ENCODE results near the gene MRTFA. TPM values are rescaled to one million over a fixed set of nuclear protein-coding genes. Genes with fewer than 3 reads are reported as not detected.

Gene MRTFA
- total and polyA plus RNA-seq, 9 of the 15 experiments (the other 6 are each of a cell fraction or from before 2014, with no cell fraction given), result 0.84 to 21.1 (median 3.7) TPM

GRCh38 chr22:40610329-40610850, 26.1 kb downstream of the MRTFA start:
- WGBS (ENCODE audit: insufficient coverage, low coverage, missing lambda C conversion rate), result 100% methylated on average over 1 of the region's 1 CpG
- Histone ChIP-seq H4K20me1 (replicated peaks; ENCODE audit: control insufficient read depth, insufficient read depth, low read length) (no peaks in the 10 kb centered on the region), H3K27ac (ENCODE audit: extremely low read depth, low read depth, low read length) (peak overlapping the region; percentile 36; the same call in 1 of the 3 replicates), H3K9ac (ENCODE audit: insufficient read depth in 1 of 2, low read depth in 2 of 2, low read length in 2 of 2) (no peak overlapping the region; a peak in 1 of 4 replicates), H3K9me3 (replicated peaks; ENCODE audit: control insufficient read depth, insufficient read depth, low read depth, low read length) (no peaks in the 10 kb centered on the region), H3K4me2 (ENCODE audit: insufficient read depth, low read length) (no peak overlapping the region), H3K36me3 (ENCODE audit: control insufficient read depth, insufficient read depth, low read length) (no peaks in the 10 kb centered on the region), H3K27me3 (ENCODE audit: control insufficient read depth in 2 of 2, insufficient read depth in 2 of 2, low read length in 2 of 2) (no peaks in the 10 kb centered on the region), H3K4me3 (no peak overlapping the region), H3K9me1 (ENCODE audit: control insufficient read depth, insufficient read depth, low read length) (no peaks in the 10 kb centered on the region), H3K4me1 (replicated peaks in 1 of 2; ENCODE audit: control insufficient read depth in 2 of 2, insufficient read depth in 2 of 2, low read length in 2 of 2) (peaks cover 25 to 30% of the 10 kb centered on the region in 2 experiments), H3K79me2 (ENCODE audit: control insufficient read depth, insufficient read depth, low read length) (peaks cover 52% of the 10 kb centered on the region), H2AFZ (ENCODE audit: low read depth, low read length) (no peak overlapping the region)
- peak; percentile 70 for FAIRE-seq
- ChIA-PET POLR2A (interaction anchor here (0.6 to 2.1 kb wide), 6 partner anchors 11 to 221 kb away, joined by 3 to 8 read pairs (median 3); no protein-coding TSS in a partner anchor), CTCF (ENCODE audit: low intra/inter-chr PET ratio) (no interaction called here)
- intact Hi-C loops (cut with micrococcal nuclease), result no loop called here
- BruUV-seq (replicated peaks), result no TSS peak
- peak in 2 of 4 experiments; percentile 15 to 43 for DNase-seq (ENCODE audit: extremely low read depth in 1 of 4, low spot score in 3 of 4)
- in situ Hi-C loops (cut with MboI), result no loop called here
- ATAC-seq, result peak; percentile 54
- no peak for TF ChIP-seq ZKSCAN8 (CRISPR knock-in tag; IDR thresholded peaks at IDR 0.05)
- 0 out of 4 replicates have a peak, but pooled peaks of 1 of the 2 experiments have one; percentile 19 for TF ChIP-seq RCOR1 (IDR thresholded peaks at IDR 0.05; ENCODE audit: borderline replicate concordance in 1 of 2, low read depth in 2 of 2, low read length in 2 of 2)
- TF ChIP-seq ZEB2 (IDR thresholded peaks at IDR 0.05), result no peak
- no peak for TF ChIP-seq ETV5 (CRISPR knock-in tag; IDR thresholded peaks at IDR 0.05; ENCODE audit: low read depth)
- TF ChIP-seq NKRF (IDR thresholded peaks at IDR 0.05; ENCODE audit: borderline replicate concordance), result no peak
- TF ChIP-seq ZNF395 (CRISPR knock-in tag; IDR thresholded peaks at IDR 0.05), result no peak
- TF ChIP-seq TEAD4 (IDR thresholded peaks at IDR 0.05; ENCODE audit: low read length), result peak; percentile 39; the same call in 1 of the 2 replicates
- no peak for TF ChIP-seq TEAD4 (CRISPR knock-in tag; IDR thresholded peaks at IDR 0.05; ENCODE audit: borderline replicate concordance)
- TF ChIP-seq U2AF2 (optimal IDR thresholded peaks at IDR 0.05; ENCODE audit: low read depth, low read length), result no peak
- peak; percentile 22; the same call in 1 of the 2 replicates for TF ChIP-seq TAL1 (IDR thresholded peaks at IDR 0.05)
- peak; percentile 53 for TF ChIP-seq NFIC (IDR thresholded peaks at IDR 0.05)
- no peak for TF ChIP-seq ZNF354B (CRISPR knock-in tag; IDR thresholded peaks at IDR 0.05)
- no peak for TF ChIP-seq NUFIP1 (IDR thresholded peaks at IDR 0.05; ENCODE audit: partially characterized antibody)
- TF ChIP-seq BRF2 (IDR thresholded peaks at IDR 0.05; ENCODE audit: borderline replicate concordance, insufficient read depth, insufficient read length), result no peak
- TF ChIP-seq HMGXB4 (CRISPR knock-in tag; IDR thresholded peaks at IDR 0.05), result no peak
- no peak for TF ChIP-seq ETV6 (IDR thresholded peaks at IDR 0.05; ENCODE audit: borderline replicate concordance in 1 of 2, low read depth in 2 of 2, low read length in 1 of 2)
- TF ChIP-seq ETV6 (CRISPR knock-in tag; IDR thresholded peaks at IDR 0.05; ENCODE audit: borderline replicate concordance), result no peak
